Loucy (cell line): Measurements from ENCODE around the gene UBE2G1.

Experiments
- H2AFZ ChIP-seq: fragments of 200-600 bp; sonication (generic); 2 replicates; pipeline ENCODE4 v1.6.0; 2016; ENCODE audit warnings: antibody characterized with exemption, mild to moderate bottlenecking, low read length, moderate library complexity
- H3F3A ChIP-seq: fragments of 200-600 bp; 2 replicates; pipeline ENCODE4 v1.6.0; 2016; ENCODE audit warnings: antibody characterized with exemption, low read depth, mild to moderate bottlenecking
- H3K27me3 ChIP-seq: fragments of 200-600 bp; sonication (generic); 2 replicates; pipeline ENCODE4 v1.6.1; 2014; ENCODE audit warnings: low read length, mild to moderate bottlenecking; ENCODE audit not compliant: insufficient read depth, poor library complexity, severe bottlenecking
- H3K36me3 ChIP-seq: fragments of 200-600 bp; sonication (generic); 2 replicates; pipeline ENCODE4 v1.6.1; 2016; ENCODE audit warnings: low read length; ENCODE audit not compliant: insufficient read depth
- H3K4me1 ChIP-seq: fragments of 200-600 bp; sonication (generic); 2 replicates; pipeline ENCODE4 v1.5.1; 2014; ENCODE audit warnings: low read length, mild to moderate bottlenecking; ENCODE audit not compliant: insufficient read depth, poor library complexity, severe bottlenecking
- H3K4me2 ChIP-seq: fragments of 200-600 bp; sonication (generic); 2 replicates; pipeline ENCODE4 v1.6.0; 2014; ENCODE audit warnings: antibody characterized with exemption, low read length, low read depth, mild to moderate bottlenecking; ENCODE audit not compliant: poor library complexity, severe bottlenecking
- H3K4me3 ChIP-seq: fragments of 200-600 bp; sonication (generic); 2 replicates; pipeline ENCODE4 v1.5.1; 2014; ENCODE audit warnings: low read length, mild to moderate bottlenecking, mixed read lengths; ENCODE audit not compliant: poor library complexity, severe bottlenecking
- H3K79me2 ChIP-seq: fragments of 200-600 bp; sonication (generic); 2 replicates; pipeline ENCODE4 v1.6.1; 2014; ENCODE audit warnings: low read length; ENCODE audit not compliant: insufficient read depth
- H3K9ac ChIP-seq: fragments of 200-600 bp; sonication (generic); 2 replicates; pipeline ENCODE4 v1.6.0; 2014; ENCODE audit warnings: mild to moderate bottlenecking, low read depth, low read length, moderate library complexity; ENCODE audit not compliant: poor library complexity, severe bottlenecking
- H3K9me2 ChIP-seq: fragments of 200-600 bp; sonication (generic); replicated peaks from 2 replicates; pipeline ENCODE4 v1.6.1; 2016; ENCODE audit warnings: low read depth, low read length, mixed read lengths
- H3K9me3 ChIP-seq: fragments of 200-600 bp; sonication (generic); 2 replicates; pipeline ENCODE4 v1.6.1; 2014; ENCODE audit warnings: mild to moderate bottlenecking, antibody characterized with exemption, low read length, low read depth; ENCODE audit not compliant: insufficient read depth
- H4K20me1 ChIP-seq: fragments of 200-600 bp; sonication (generic); 2 replicates; pipeline ENCODE4 v1.6.0; 2014; ENCODE audit warnings: antibody characterized with exemption, low read length, mild to moderate bottlenecking; ENCODE audit not compliant: insufficient read depth, poor library complexity, severe bottlenecking
- CTCF ChIP-seq: fragments of 200-600 bp; sonication (generic); conservative IDR thresholded peaks from 2 replicates; pipeline ENCODE4 v1.5.1; 2014; ENCODE audit warnings: mild to moderate bottlenecking, antibody characterized with exemption, low read length
- EZH2phosphoT487 ChIP-seq: fragments of 200-600 bp; IDR thresholded peaks from 2 replicates; pipeline ENCODE4 v1.6.1; 2018; ENCODE audit warnings: antibody characterized with exemption, mild to moderate bottlenecking, moderate library complexity, borderline replicate concordance

UBE2G1 gene

GRCh38 chr17:4276514-4276913 lies 90.0 kb downstream of the UBE2G1 start:
- Histone ChIP-seq H2AFZ (no peak overlapping the region), H3K79me2 (peaks cover 24% of the 10 kb centered on the region; the same call in 1 of the 2 replicates), H4K20me1 (peaks cover 17% of the 10 kb centered on the region)

GRCh38 chr17:4272972-4273368 lies 93.5 kb downstream of the UBE2G1 start:
- Histone ChIP-seq H3K79me2 (peaks cover 20% of the 10 kb centered on the region; the same call in 1 of the 2 replicates), H3F3A (0 out of 2 replicates have a peak, but pooled peaks cover 5% of the 10 kb centered on the region), H2AFZ (no peak overlapping the region), H3K4me3 (no peak overlapping the region), H4K20me1 (peaks cover 9% of the 10 kb centered on the region), H3K27me3 (no peaks in the 10 kb centered on the region), H3K9me3 (no peaks in the 10 kb centered on the region), H3K36me3 (peaks cover 69% of the 10 kb centered on the region; the same call in 1 of the 2 replicates), H3K4me2 (no peak overlapping the region), H3K4me1 (no peaks in the 10 kb centered on the region), H3K9me2 (no peaks in the 10 kb centered on the region), H3K9ac (no peak overlapping the region)
- TF ChIP-seq CTCF (no peak), EZH2phosphoT487 (no peak)

More at GRCh38 chr17:4276514-4276913, 90.0 kb downstream of the UBE2G1 start:
- H3K9ac ChIP-seq, result no peak overlapping the region
- H3K4me1 ChIP-seq, result no peaks in the 10 kb centered on the region
- TF ChIP-seq EZH2phosphoT487 (no peak), CTCF (no peak)
- no peaks in the 10 kb centered on the region for H3K9me3 ChIP-seq
- peaks cover 60% of the 10 kb centered on the region for H3K36me3 ChIP-seq
- no peaks in the 10 kb centered on the region for H3K9me2 ChIP-seq
- H3K4me2 ChIP-seq, result no peak overlapping the region
- no peaks in the 10 kb centered on the region for H3K27me3 ChIP-seq
- H3K4me3 ChIP-seq, result no peak overlapping the region
- no peaks in the 10 kb centered on the region for H3F3A ChIP-seq

- TF ChIP-seq CTCF (no peak), EZH2phosphoT487 (no peak)
- no peaks in the 10 kb centered on the region for H3K9me2 ChIP-seq
- peaks cover 70% of the 10 kb centered on the region; the same call in 1 of the 2 replicates for H3K36me3 ChIP-seq
These were observed 94.1 kb downstream of the UBE2G1 start for GRCh38 chr17:4272213-4272971.

More at GRCh38 chr17:4272213-4272971, 94.1 kb downstream of the UBE2G1 start:
- no peak overlapping the region for H2AFZ ChIP-seq
- H3K4me3 ChIP-seq, result no peak overlapping the region
- H3F3A ChIP-seq, result 0 out of 2 replicates have a peak, but pooled peaks cover 5% of the 10 kb centered on the region
- H3K4me1 ChIP-seq, result no peaks in the 10 kb centered on the region
- H3K4me2 ChIP-seq, result no peak overlapping the region
- peaks cover 9% of the 10 kb centered on the region for H4K20me1 ChIP-seq
- H3K9ac ChIP-seq, result no peak overlapping the region
- H3K27me3 ChIP-seq, result no peaks in the 10 kb centered on the region
- H3K9me3 ChIP-seq, result no peaks in the 10 kb centered on the region
- H3K79me2 ChIP-seq, result peaks cover 17% of the 10 kb centered on the region; the same call in 1 of the 2 replicates
